GM19025 (cell line): ENCODE data around the gene FRYL.
"Not testable (repeated sequence)": the region's sequence is repeated elsewhere in the genome, so short reads cannot be mapped to it uniquely, and the experiment has no call there.

Experiments
- ATAC-seq: cut with Tn5 transposase; IDR thresholded peaks from one replicate; pipeline ENCODE4 v1.9.1; 2021; ENCODE audit warnings: mild to moderate bottlenecking, low read depth, moderate library complexity; ENCODE audit not compliant: unreplicated experiment

The FRYL gene

GRCh38 chr4:48779998-48780864 lies at the start of gene FRYL:
Gene FRYL (minus strand): TSS chr4:48780279. CDS start chr4:48634410, 145,869 bp downstream.
- peak; percentile 80 for ATAC-seq

- no peak for ATAC-seq
These were observed 47.5 kb upstream of the FRYL start for GRCh38 chr4:48827622-48828021.

DNA sequence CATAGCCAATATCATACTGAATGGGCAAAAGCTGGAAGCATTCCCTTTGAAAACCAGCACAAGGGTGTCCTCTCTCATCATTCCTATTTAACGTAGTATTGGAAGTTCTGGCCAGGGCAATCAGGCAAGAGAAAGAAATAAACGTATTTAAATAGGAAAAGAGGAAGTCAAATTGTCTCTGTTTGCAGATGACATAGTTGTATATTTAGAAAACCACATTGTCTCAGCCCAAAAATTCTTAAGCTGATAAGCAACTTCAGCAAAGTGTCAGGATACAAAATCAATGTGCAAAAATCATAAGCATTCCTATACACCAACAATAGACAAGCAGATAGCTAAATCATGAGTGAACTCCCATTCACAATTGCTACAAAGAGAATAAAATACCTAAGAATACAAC lies 41.4 kb upstream of the FRYL start:
- not testable (repeated sequence) for ATAC-seq

- no peak for ATAC-seq
These were observed 36.9 kb upstream of the FRYL start for GRCh38 chr4:48816971-48817370.

DNA sequence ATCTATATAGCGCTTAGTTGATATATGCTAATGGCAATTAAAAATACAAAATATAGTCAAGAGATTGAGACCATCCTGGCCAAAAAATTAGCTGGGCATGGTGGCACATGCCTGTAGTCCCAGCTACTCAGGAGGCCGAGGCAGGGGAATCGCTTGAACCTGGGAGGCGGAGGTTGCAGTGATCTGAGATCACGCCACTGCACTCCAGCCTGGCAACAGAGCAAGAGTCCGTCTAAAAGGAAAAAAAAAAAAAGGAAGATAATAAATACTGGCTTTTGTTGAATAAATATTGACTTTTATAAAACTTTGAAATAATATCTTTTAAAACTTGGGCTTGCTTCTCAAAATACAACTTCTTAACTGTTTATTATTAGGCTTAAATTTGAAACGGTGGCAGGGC lies 36.2 kb upstream of the FRYL start:
- not testable (repeated sequence) for ATAC-seq

DNA sequence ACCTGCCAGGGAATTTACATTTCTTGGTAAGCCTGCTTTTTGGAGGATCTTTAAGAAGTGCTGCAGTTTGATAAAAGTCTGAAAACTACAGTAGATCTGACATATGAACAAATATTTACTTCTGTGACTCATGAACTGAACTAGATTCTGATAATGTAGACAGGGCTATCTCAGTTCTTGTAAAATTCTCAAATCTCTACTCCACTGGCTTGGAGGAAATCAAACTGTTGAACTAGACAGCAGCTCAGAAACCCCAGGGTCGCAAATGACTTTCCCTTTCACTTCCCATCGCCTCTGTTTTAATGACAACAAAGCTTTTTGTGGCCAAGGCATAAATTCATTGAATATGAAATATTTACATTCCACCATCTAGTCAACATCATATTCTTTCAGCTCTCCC lies 35.4 kb upstream of the FRYL start:
- ATAC-seq = no peak

DNA sequence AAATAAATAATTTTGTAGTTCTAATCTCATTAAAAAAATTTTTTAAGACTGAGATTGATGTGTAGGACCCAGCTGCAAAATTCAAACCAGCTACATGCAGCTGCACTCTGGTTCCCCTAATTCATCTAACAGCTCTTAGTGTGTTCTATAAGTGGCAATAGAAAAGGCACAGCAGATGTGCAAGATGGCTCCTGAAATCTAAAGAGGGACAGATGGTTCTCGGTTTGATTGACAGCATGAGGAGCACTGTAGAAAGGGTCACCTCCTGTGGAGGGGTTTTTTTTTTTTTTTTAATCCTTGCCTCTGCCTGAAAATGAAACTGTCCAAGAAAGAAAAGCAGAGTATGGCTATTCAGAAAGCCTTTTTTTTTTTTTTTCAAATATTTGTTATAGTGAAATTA lies 33.9 kb upstream of the FRYL start:
- ATAC-seq = peak; percentile 89

DNA sequence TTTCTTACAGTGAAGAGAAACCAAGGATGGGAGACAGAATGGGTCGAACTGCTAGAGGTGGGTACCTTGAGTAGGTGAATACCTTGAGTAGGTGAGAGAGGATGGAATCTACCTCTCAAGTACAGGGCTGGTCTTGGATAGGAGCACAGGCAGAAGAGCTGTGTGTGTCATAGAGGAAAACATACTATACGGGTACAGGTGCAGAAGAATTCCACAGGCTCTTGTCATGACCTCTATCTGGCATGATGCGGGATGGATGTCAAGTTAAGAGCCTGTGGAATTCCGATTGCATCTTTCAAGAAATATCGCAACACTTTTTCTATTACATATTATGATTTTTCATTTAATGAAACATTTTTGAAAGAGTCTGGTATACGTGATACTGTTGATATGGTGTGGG lies 32.8 kb upstream of the FRYL start:
- ATAC-seq = no peak

GRCh38 chr4:48804584-48805301 lies 24.7 kb upstream of the FRYL start:
- ATAC-seq = no peak

GRCh38 chr4:48801016-48801715 lies 21.1 kb upstream of the FRYL start:
- ATAC-seq = no peak

DNA sequence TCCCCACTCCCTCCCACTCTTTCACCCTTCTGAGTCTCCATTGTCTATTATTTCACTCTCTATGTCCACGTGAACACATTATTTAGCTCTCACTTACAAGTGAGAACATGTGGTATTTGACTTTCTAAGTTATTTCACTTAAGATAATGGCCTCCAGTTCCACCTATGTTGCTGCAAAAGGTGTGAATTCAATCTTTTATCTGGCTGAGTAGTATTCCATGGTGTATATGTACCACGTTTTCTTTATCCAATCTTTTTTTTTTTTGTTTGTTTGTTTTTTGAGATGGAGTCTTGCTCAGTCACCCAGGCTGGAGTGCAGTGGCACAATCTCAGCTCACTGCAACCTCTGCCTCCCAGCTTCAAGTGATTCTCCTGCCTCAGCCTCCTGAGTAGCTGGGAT lies 20.1 kb upstream of the FRYL start:
- not testable (repeated sequence) for ATAC-seq

GRCh38 chr4:48799157-48799556 lies 19.1 kb upstream of the FRYL start:
- ATAC-seq = no peak

DNA sequence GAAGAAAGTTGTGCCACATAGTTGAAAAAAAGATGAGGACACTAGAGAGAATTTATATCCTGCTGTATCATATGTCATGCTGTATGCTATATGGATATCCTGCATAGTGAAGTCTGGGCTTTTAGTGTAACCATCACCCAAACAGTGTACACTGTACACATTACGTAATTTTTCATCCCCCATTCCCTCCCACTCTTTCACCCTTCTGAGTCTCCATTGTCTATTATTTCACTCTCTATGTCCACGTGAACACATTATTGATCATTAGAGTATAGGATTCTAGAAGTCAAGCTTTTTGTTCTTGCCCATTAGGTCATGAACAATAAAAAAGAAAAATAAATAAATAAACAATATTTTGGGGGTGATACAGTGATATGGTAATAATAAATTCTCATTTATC lies 18.0 kb upstream of the FRYL start:
- no peak for ATAC-seq

- ATAC-seq = no peak
These were observed 17.0 kb upstream of the FRYL start for GRCh38 chr4:48796927-48797679.

DNA sequence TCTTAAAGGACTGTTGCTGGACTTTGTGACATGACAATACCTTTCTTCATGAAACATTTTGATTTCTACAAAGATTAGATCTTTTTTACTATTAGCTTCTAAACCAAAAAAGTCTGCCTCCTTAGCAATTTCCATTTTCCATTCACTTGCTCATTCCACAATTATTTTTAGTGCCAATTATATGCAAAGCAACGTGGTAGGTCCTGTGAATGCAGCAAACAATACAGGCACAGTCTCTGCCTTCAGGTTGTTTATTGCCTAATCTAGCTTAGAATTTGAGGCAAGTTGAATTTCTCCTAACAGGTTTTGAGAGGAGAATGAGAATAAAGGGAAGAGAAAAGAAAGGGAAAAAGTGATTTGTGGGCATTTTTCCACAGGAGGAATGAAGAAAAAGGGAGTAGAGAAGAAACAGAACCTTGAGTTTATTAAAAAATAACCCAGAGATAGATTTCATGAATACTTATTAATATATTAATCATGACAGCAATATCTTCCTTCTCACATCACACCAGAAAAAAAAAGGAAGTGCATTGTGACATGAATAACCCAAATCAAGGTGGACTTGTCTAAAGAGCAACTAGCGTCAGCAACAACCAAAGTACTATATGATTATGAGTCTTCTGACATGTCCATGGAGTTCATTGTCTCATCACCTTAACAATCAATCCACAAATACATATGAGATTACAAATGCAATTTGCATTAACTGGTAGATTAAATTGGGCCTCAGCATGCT lies 16.3 kb upstream of the FRYL start:
- no peak for ATAC-seq

- no peak for ATAC-seq
These were observed 15.0 kb upstream of the FRYL start for GRCh38 chr4:48795108-48795507.

- no peak for ATAC-seq
These were observed 12.4 kb upstream of the FRYL start for GRCh38 chr4:48792348-48793006.

- no peak for ATAC-seq
These were observed 11.2 kb upstream of the FRYL start for GRCh38 chr4:48791313-48791712.

DNA sequence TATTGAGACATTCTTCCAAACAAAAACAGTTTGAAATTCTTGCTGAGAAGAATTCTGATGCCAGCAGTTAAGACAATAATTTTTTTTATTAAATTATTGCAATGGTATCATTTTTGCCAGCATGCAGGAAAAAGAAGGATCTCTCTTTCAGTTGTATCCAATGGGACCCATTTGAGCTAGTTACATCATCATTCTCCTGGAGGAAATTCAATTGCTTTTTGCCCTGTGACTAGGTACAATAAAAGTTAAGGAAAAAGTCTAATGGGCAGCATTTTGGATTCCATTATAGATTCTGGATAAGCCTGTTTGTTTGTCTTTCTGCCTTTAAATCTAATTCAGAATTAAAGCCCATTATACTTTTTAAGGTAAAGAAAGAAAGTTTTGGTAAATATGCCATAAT lies 10.5 kb upstream of the FRYL start:
- no peak for ATAC-seq
